GM23338 (cell line): Measurements from ENCODE around the gene GRIN1. TPM values are rescaled to one million over a fixed set of nuclear protein-coding genes. Genes with fewer than 3 reads are reported as not detected.

Experiments used
- ATAC-seq: fragments of 200-7000 bp; cut with Tn5 transposase; 3 replicates; pipeline ENCODE4 v1.9.1; 2020
- DNase-seq: peaks from one replicate; pipeline ENCODE4 v3.0.0-alpha.2; 2015; ENCODE audit warnings: low spot score
- H2AFZ ChIP-seq: fragments of 200-600 bp; sonication (generic); 2 replicates; pipeline ENCODE4 v1.8.0; 2016; ENCODE audit warnings: antibody characterized with exemption, mild to moderate bottlenecking, moderate library complexity
- H3F3A ChIP-seq: fragments of 200-600 bp; sonication (generic); replicated peaks from 2 replicates; pipeline ENCODE4 v1.8.0; 2017; ENCODE audit warnings: antibody characterized with exemption, mixed run types, low read depth
- H3K27ac ChIP-seq: fragments of 200-600 bp; sonication (generic); 2 replicates; pipeline ENCODE4 v1.6.1; 2016; ENCODE audit warnings: low read depth
- H3K27me3 ChIP-seq: fragments of 200-600 bp; sonication (generic); 2 replicates; pipeline ENCODE4 v1.8.0; 2016; ENCODE audit warnings: mild to moderate bottlenecking, mixed run types, moderate library complexity; ENCODE audit not compliant: insufficient read depth
- H3K36me3 ChIP-seq: fragments of 200-600 bp; sonication (generic); 2 replicates; pipeline ENCODE4 v1.8.0; 2016; ENCODE audit warnings: mild to moderate bottlenecking; ENCODE audit not compliant: insufficient read depth
- H3K4me1 ChIP-seq: fragments of 200-600 bp; sonication (generic); 2 replicates; pipeline ENCODE4 v1.8.0; 2016; ENCODE audit warnings: mild to moderate bottlenecking, moderate library complexity; ENCODE audit not compliant: insufficient read depth
- H3K4me2 ChIP-seq: fragments of 200-600 bp; sonication (generic); 2 replicates; pipeline ENCODE4 v1.7.1; 2017; ENCODE audit warnings: mixed run types
- H3K4me3 ChIP-seq: fragments of 200-600 bp; sonication (generic); 2 replicates; pipeline ENCODE4 v1.6.1; 2016; ENCODE audit warnings: mixed run types
- H3K79me2 ChIP-seq: fragments of 200-600 bp; sonication (generic); replicated peaks from 2 replicates; pipeline ENCODE4 v1.8.0; 2017; ENCODE audit warnings: mild to moderate bottlenecking; ENCODE audit not compliant: insufficient read depth
- H3K9me2 ChIP-seq: fragments of 200-600 bp; sonication (generic); 2 replicates; pipeline ENCODE4 v1.8.0; 2017; ENCODE audit not compliant: insufficient read depth
- H4K20me1 ChIP-seq: fragments of 200-600 bp; sonication (generic); replicated peaks from 2 replicates; pipeline ENCODE4 v1.8.0; 2017; ENCODE audit warnings: mild to moderate bottlenecking; ENCODE audit not compliant: insufficient read depth
- H3K27ac Mint-ChIP-seq: 2 replicates; pipeline ENCODE4 v1.8.0; 2020; ENCODE audit warnings: inconsistent platforms, mild to moderate bottlenecking, moderate library complexity, mixed read lengths
- H3K27me3 Mint-ChIP-seq: 3 replicates; pipeline ENCODE4 v1.8.0; 2022; ENCODE audit warnings: low read depth, mild to moderate bottlenecking, moderate library complexity, mixed read lengths, inconsistent platforms; ENCODE audit not compliant: insufficient read depth, poor library complexity
- H3K36me3 Mint-ChIP-seq: 3 replicates; pipeline ENCODE4 v1.8.0; 2021; ENCODE audit warnings: low read depth, mild to moderate bottlenecking, inconsistent platforms, moderate library complexity, mixed read lengths
- H3K4me1 Mint-ChIP-seq: 3 replicates; pipeline ENCODE4 v1.8.0; 2020; ENCODE audit warnings: mild to moderate bottlenecking, inconsistent platforms, mixed read lengths
- H3K4me3 Mint-ChIP-seq: 3 replicates; pipeline ENCODE4 v1.8.0; 2021; ENCODE audit warnings: moderate library complexity, mild to moderate bottlenecking, inconsistent platforms, mixed read lengths
- H3K9me3 Mint-ChIP-seq: 3 replicates; pipeline ENCODE4 v1.8.0; 2020; ENCODE audit warnings: moderate library complexity, mild to moderate bottlenecking, inconsistent platforms, mixed read lengths
- CTCF ChIP-seq, 2 experiments: fragments of 200-600 bp in 1 of 2; sonication (generic) in 1 of 2; conservative IDR thresholded peaks; 2 replicates each; pipeline versions ENCODE4 v1.5.1 to v1.6.1; 2016 to 2017; ENCODE audit warnings: antibody characterized with exemption in 2 of 2, low read depth in 2 of 2, mild to moderate bottlenecking in 2 of 2, moderate library complexity in 1 of 2
- JUNB ChIP-seq: IDR thresholded peaks from one replicate; pipeline ENCODE4 v1.6.1; 2016; ENCODE audit warnings: antibody characterized with exemption; ENCODE audit not compliant: unreplicated experiment
- NANOG ChIP-seq: IDR thresholded peaks from 2 replicates; pipeline ENCODE4 v1.6.1; 2016; ENCODE audit warnings: antibody characterized with exemption, borderline replicate concordance
- REST ChIP-seq: IDR thresholded peaks from one replicate; pipeline ENCODE4 v1.6.1; 2018; ENCODE audit warnings: antibody characterized with exemption; ENCODE audit not compliant: unreplicated experiment
- STAT1 ChIP-seq: IDR thresholded peaks from one replicate; pipeline ENCODE4 v1.6.1; 2016; ENCODE audit warnings: antibody characterized with exemption; ENCODE audit not compliant: unreplicated experiment
- ZNF331 ChIP-seq: fragments of 250-450 bp; sonication (Bioruptor Pico); IDR thresholded peaks from 2 replicates; pipeline ENCODE4 v1.5.0; 2020; ENCODE audit warnings: low read depth, mild to moderate bottlenecking, moderate library complexity
- ZNF462 ChIP-seq: fragments of 250-450 bp; sonication (Bioruptor Pico); IDR thresholded peaks from 2 replicates; pipeline ENCODE4 v1.5.0; 2020; ENCODE audit warnings: mild to moderate bottlenecking, moderate library complexity
- polyA plus RNA-seq: library from polyadenylated mRNA; unstranded; fragments of >200 nt; fragmentation: Nextera tagmentation; extraction: Ambion mirVana; gene quantifications from 2 replicates; pipeline ENCODE4 v1.2.1, GENCODE V29; 2016
- total RNA-seq: library from RNA; depleted of rRNA; stranded (reverse); fragments of >200 nt; shearing (Covaris generic); gene quantifications from 2 replicates; pipeline ENCODE4 v1.2.3, GENCODE V29; 2014
- TF ChIP-seq, protein P1 (sequence below): IDR thresholded peaks from 2 replicates; pipeline ENCODE4 v1.6.1; 2016; ENCODE audit warnings: antibody characterized with exemption

The GRIN1 gene
- total and polyA plus RNA-seq, 2 experiments from 2014 or later, result 2.7 to 5.5 TPM

GRCh38 chr9:137103206-137103999, 35.6 kb upstream of the GRIN1 start (continued):
- TF ChIP-seq REST, result no peak
- TF ChIP-seq CTCF (conservative IDR thresholded peaks at IDR 0.05; ENCODE audit: low read depth in 2 of 2), result no peak
- TF ChIP-seq, protein P1, sequence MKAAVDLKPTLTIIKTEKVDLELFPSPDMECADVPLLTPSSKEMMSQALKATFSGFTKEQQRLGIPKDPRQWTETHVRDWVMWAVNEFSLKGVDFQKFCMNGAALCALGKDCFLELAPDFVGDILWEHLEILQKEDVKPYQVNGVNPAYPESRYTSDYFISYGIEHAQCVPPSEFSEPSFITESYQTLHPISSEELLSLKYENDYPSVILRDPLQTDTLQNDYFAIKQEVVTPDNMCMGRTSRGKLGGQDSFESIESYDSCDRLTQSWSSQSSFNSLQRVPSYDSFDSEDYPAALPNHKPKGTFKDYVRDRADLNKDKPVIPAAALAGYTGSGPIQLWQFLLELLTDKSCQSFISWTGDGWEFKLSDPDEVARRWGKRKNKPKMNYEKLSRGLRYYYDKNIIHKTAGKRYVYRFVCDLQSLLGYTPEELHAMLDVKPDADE, result no peak
- TF ChIP-seq STAT1, result no peak
- TF ChIP-seq ZNF331 (CRISPR knock-in tag), result no peak
- TF ChIP-seq JUNB, result no peak

GRCh38 chr9:137105814-137106661, 32.9 kb upstream of the GRIN1 start:
- Histone ChIP-seq H3K4me1 (no peaks in the 10 kb centered on the region), H3F3A (peaks cover 11% of the 10 kb centered on the region; the same call in 1 of the 2 replicates), H3K79me2 (no peaks in the 10 kb centered on the region), H3K27me3 (no peaks in the 10 kb centered on the region), H3K9me2 (no peaks in the 10 kb centered on the region), H3K4me2 (no peak overlapping the region), H3K4me3 (no peak overlapping the region), H3K36me3 (peaks cover 4% of the 10 kb centered on the region), H4K20me1 (no peaks in the 10 kb centered on the region; the same call in 1 of the 2 replicates), H3K27ac (no peak overlapping the region), H2AFZ (no peak overlapping the region)
- no peaks in the 10 kb centered on the region; the same call in 2 of the 3 replicates for H3K9me3 Mint-ChIP-seq
- H3K36me3 Mint-ChIP-seq, result peaks cover 10% of the 10 kb centered on the region; the same call in 2 of the 3 replicates
- DNase-seq (no peak), ATAC-seq (no peak)
- H3K4me1 Mint-ChIP-seq, result no peaks in the 10 kb centered on the region; the same call in 2 of the 3 replicates
- H3K27ac Mint-ChIP-seq, result no peak overlapping the region
- H3K4me3 Mint-ChIP-seq, result no peak overlapping the region
- peaks cover 2% of the 10 kb centered on the region for H3K27me3 Mint-ChIP-seq
- TF ChIP-seq ZNF331 (CRISPR knock-in tag) (no peak), ZNF462 (no peak), NANOG (no peak)
